ENCODE data around the gene ZSCAN10. TPM values are rescaled to one million over a fixed set of nuclear protein-coding genes. Genes with fewer than 3 reads are reported as not detected.

ZSCAN10 gene
- total and polyA plus RNA-seq, 9 of the 15 experiments (the other 6 are each of a cell fraction or from before 2014, with no cell fraction given) = 0.22 TPM; not detected in 8

DNA sequence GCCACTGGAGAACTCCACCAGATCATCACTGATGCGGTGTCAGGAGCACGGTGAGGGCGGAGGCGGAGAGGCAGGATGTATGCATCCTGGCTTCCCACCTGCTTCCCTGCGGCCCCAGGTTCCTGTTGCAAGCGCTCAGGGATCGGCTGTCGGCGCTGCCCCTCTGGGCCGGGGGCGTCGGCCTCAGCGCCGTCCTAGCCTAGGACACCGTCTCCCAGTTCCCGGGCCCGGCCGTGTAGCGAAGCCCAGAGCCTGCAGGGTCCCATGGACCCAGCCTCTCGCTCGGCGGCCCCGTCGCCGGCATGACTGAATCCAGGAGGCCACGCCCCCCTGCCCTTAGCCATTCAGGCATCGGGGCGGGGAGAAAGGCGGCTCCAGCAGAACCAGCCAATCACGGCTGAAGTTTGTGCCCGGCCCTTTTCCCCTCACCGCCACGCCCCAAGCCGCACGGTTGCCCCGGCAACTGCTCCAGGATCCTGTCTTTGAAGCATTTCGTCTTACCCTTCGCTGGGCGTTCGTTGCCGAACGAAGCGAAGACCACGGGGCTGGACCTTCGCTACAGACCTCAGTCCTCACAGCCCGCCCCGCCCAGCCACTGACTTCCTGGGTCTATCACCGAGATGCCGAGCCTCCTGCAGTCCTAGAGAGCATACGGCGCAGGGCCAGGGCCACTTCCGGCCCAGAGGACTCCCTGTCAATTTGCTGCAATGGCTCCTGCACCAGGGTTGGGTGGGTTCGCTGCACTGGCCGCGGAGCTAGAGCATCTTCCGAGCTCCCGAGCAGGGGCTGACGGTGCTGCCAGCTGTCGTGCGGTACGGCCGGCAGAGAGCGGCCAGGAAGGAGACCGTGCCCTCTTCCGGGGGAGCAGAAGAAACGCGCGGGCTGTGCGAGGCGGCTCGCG is 25.1 kb upstream of the ZSCAN10 start:
- Histone ChIP-seq H3K27ac (ENCODE audit: extremely low read depth, low read depth, low read length) (peak overlapping the region; percentile 58), H3K9me3 (replicated peaks; ENCODE audit: control insufficient read depth, insufficient read depth, low read depth, low read length) (no peaks in the 10 kb centered on the region), H3K9me1 (ENCODE audit: control insufficient read depth, insufficient read depth, low read length) (no peaks in the 10 kb centered on the region), H3K4me1 (replicated peaks in 1 of 2; ENCODE audit: control insufficient read depth in 2 of 2, insufficient read depth in 2 of 2, low read length in 2 of 2) (peaks cover 13 to 29% of the 10 kb centered on the region in 2 experiments), H3K4me2 (ENCODE audit: insufficient read depth, low read length) (peak overlapping the region; percentile 99), H3K4me3 (peak overlapping the region; percentile 91), H3K27me3 (ENCODE audit: control insufficient read depth in 2 of 2, insufficient read depth in 2 of 2, low read length in 2 of 2) (no peaks in the 10 kb centered on the region), H3K79me2 (ENCODE audit: control insufficient read depth, insufficient read depth, low read length) (no peaks in the 10 kb centered on the region), H4K20me1 (replicated peaks; ENCODE audit: control insufficient read depth, insufficient read depth, low read length) (no peaks in the 10 kb centered on the region), H3K36me3 (ENCODE audit: control insufficient read depth, insufficient read depth, low read length) (peaks cover 17% of the 10 kb centered on the region; the same call in 2 of the 3 replicates), H3K9ac (ENCODE audit: insufficient read depth in 1 of 2, low read depth in 2 of 2, low read length in 2 of 2) (peak overlapping the region; percentile 69 to 98), H2AFZ (ENCODE audit: low read depth, low read length) (peak overlapping the region; percentile 96)
- DNase-seq (ENCODE audit: extremely low read depth in 1 of 4, low spot score in 3 of 4) (peak; percentile 94 to 98 (median 96)), FAIRE-seq (peak; percentile 93), ATAC-seq (peak; percentile 97)
- under 1% methylated on average over 65 of the region's 72 CpGs for WGBS (ENCODE audit: insufficient coverage, low coverage, missing lambda C conversion rate)
- ChIA-PET CTCF (ENCODE audit: low intra/inter-chr PET ratio) (interaction anchor here (1.2 kb wide), 1 partner anchor 28 kb away, joined by 3 read pairs; no protein-coding TSS in a partner anchor), POLR2A (interaction anchor here (0.8 to 1.3 kb wide), 3 partner anchors 12 to 86 kb away, joined by 3 read pairs; partner anchors contain the start of gene ZNF205)
- in situ Hi-C loops (cut with MboI) (no loop called here), intact Hi-C loops (cut with micrococcal nuclease) (loop anchor here (2.0 kb wide), 1 partner anchor 29 kb away; no protein-coding TSS in a partner anchor)
- no TSS peak for BruUV-seq (replicated peaks)
- TF ChIP-seq TSC22D4 (tag; IDR thresholded peaks at IDR 0.05) (no peak), CREBBP (IDR thresholded peaks at IDR 0.05; ENCODE audit: low read depth, low read length) (no peak), ERF (CRISPR knock-in tag; IDR thresholded peaks at IDR 0.05) (peak; percentile 67; the same call in 1 of the 2 replicates), ZNF311 (CRISPR knock-in tag; IDR thresholded peaks at IDR 0.05) (no peak), CREB1 (IDR thresholded peaks at IDR 0.05) (peak; percentile 44; the same call in 1 of the 2 replicates), CREB1 (CRISPR knock-in tag; IDR thresholded peaks at IDR 0.05) (no peak), SP1 (CRISPR knock-in tag; IDR thresholded peaks at IDR 0.05) (peak; percentile 96), ATF7 (IDR thresholded peaks at IDR 0.05) (peak; percentile 64; the same call in 1 of the 2 replicates), MTA2 (IDR thresholded peaks at IDR 0.05; ENCODE audit: low read depth) (no peak), RBFOX2 (IDR thresholded peaks at IDR 0.05; ENCODE audit: low read depth, low read length) (peak; percentile 90)
- TF ChIP-seq, protein P1, sequence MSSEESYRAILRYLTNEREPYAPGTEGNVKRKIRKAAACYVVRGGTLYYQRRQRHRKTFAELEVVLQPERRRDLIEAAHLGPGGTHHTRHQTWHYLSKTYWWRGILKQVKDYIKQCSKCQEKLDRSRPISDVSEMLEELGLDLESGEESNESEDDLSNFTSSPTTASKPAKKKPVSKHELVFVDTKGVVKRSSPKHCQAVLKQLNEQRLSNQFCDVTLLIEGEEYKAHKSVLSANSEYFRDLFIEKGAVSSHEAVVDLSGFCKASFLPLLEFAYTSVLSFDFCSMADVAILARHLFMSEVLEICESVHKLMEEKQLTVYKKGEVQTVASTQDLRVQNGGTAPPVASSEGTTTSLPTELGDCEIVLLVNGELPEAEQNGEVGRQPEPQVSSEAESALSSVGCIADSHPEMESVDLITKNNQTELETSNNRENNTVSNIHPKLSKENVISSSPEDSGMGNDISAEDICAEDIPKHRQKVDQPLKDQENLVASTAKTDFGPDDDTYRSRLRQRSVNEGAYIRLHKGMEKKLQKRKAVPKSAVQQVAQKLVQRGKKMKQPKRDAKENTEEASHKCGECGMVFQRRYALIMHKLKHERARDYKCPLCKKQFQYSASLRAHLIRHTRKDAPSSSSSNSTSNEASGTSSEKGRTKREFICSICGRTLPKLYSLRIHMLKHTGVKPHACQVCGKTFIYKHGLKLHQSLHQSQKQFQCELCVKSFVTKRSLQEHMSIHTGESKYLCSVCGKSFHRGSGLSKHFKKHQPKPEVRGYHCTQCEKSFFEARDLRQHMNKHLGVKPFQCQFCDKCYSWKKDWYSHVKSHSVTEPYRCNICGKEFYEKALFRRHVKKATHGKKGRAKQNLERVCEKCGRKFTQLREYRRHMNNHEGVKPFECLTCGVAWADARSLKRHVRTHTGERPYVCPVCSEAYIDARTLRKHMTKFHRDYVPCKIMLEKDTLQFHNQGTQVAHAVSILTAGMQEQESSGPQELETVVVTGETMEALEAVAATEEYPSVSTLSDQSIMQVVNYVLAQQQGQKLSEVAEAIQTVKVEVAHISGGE (CRISPR knock-in tag; IDR thresholded peaks at IDR 0.05) = peak in 1 of 3 experiments; percentile 79; a peak in 2 of 6 replicates
- TF ChIP-seq, protein P2, sequence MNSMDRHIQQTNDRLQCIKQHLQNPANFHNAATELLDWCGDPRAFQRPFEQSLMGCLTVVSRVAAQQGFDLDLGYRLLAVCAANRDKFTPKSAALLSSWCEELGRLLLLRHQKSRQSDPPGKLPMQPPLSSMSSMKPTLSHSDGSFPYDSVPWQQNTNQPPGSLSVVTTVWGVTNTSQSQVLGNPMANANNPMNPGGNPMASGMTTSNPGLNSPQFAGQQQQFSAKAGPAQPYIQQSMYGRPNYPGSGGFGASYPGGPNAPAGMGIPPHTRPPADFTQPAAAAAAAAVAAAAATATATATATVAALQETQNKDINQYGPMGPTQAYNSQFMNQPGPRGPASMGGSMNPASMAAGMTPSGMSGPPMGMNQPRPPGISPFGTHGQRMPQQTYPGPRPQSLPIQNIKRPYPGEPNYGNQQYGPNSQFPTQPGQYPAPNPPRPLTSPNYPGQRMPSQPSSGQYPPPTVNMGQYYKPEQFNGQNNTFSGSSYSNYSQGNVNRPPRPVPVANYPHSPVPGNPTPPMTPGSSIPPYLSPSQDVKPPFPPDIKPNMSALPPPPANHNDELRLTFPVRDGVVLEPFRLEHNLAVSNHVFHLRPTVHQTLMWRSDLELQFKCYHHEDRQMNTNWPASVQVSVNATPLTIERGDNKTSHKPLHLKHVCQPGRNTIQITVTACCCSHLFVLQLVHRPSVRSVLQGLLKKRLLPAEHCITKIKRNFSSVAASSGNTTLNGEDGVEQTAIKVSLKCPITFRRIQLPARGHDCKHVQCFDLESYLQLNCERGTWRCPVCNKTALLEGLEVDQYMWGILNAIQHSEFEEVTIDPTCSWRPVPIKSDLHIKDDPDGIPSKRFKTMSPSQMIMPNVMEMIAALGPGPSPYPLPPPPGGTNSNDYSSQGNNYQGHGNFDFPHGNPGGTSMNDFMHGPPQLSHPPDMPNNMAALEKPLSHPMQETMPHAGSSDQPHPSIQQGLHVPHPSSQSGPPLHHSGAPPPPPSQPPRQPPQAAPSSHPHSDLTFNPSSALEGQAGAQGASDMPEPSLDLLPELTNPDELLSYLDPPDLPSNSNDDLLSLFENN (IDR thresholded peaks at IDR 0.05; ENCODE audit: low read depth in 2 of 2, low read length in 2 of 2) = peak in 1 of 2 experiments; percentile 31; a peak in 1 of 4 replicates
- TF ChIP-seq, protein P3, sequence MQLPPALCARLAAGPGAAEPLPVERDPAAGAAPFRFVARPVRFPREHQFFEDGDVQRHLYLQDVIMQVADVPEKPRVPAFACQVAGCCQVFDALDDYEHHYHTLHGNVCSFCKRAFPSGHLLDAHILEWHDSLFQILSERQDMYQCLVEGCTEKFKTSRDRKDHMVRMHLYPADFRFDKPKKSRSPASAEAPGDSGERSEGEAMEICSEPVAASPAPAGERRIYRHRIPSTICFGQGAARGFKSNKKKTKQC (CRISPR knock-in tag; IDR thresholded peaks at IDR 0.05) = peak; percentile 66; the same call in 1 of the 2 replicates
